GM12875 (cell line): ENCODE measurements around the gene BRSK1.

Experiments used
- H3K4me3 ChIP-seq: one replicate; pipeline ENCODE4 v1.5.1; 2011; ENCODE audit warnings: low read depth, low read length, control low read depth
- TF ChIP-seq, protein P1 (sequence below): IDR thresholded peaks from 2 replicates; pipeline ENCODE4 v1.5.1; 2011; ENCODE audit warnings: low read depth, mild to moderate bottlenecking, control low read depth, inconsistent platforms, low read length, moderate library complexity, borderline replicate concordance; ENCODE audit not compliant: insufficient read depth

Gene BRSK1

DNA sequence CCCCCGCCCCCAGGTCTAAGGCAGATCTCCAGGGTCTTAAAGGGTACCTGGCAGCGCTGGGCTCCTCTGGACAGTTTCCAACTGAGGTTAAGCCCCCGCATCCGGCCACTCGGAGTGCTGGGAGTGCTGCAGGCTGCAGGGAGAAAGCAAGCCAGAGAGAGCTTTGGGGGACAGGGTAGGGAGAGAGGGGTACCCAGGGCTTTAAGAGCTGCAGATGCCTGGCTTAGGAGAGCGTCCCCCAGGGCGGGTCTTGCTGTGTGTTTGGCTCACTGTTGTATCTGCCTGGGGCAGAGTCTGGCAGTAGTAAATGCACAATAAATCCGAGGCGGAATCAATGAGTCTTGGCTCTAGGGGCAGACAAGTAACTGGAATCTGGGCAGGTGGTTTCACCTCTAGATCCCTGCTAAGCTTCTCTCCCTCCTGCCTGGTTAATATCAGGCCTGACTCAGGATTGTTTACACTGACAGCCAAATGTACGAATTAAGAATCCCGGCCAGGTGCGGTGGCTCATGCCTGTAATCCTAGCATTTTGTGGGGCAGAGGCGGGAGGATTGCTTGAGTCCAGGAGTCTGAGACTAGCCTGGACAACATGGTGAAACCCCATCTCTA is 71.5 kb downstream of the BRSK1 start:
- TF ChIP-seq, protein P1, sequence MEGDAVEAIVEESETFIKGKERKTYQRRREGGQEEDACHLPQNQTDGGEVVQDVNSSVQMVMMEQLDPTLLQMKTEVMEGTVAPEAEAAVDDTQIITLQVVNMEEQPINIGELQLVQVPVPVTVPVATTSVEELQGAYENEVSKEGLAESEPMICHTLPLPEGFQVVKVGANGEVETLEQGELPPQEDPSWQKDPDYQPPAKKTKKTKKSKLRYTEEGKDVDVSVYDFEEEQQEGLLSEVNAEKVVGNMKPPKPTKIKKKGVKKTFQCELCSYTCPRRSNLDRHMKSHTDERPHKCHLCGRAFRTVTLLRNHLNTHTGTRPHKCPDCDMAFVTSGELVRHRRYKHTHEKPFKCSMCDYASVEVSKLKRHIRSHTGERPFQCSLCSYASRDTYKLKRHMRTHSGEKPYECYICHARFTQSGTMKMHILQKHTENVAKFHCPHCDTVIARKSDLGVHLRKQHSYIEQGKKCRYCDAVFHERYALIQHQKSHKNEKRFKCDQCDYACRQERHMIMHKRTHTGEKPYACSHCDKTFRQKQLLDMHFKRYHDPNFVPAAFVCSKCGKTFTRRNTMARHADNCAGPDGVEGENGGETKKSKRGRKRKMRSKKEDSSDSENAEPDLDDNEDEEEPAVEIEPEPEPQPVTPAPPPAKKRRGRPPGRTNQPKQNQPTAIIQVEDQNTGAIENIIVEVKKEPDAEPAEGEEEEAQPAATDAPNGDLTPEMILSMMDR = no peak
- H3K4me3 ChIP-seq = no peak overlapping the region

DNA sequence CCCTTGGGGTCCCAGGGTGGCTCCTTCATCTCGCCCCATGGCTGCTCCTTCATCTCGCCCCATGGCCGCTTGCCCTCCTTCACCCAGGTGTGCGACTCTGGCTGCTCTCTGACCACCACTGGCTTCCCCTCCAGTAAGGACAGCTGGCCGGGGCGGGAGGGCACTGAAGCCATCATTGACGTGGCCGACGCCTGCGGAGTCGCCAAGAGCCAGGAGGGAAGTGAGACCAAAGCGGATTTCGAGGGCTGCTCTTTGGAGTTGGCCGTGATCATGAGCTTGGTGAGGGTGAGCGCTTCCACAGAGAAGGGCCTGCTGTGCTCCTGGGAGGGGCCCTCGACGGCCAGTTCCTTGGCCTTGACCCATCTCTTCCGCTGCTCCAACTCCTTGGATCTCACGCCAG is 74.7 kb downstream of the BRSK1 start:
- H3K4me3 ChIP-seq = no peak overlapping the region
- TF ChIP-seq, protein P1 = no peak

DNA sequence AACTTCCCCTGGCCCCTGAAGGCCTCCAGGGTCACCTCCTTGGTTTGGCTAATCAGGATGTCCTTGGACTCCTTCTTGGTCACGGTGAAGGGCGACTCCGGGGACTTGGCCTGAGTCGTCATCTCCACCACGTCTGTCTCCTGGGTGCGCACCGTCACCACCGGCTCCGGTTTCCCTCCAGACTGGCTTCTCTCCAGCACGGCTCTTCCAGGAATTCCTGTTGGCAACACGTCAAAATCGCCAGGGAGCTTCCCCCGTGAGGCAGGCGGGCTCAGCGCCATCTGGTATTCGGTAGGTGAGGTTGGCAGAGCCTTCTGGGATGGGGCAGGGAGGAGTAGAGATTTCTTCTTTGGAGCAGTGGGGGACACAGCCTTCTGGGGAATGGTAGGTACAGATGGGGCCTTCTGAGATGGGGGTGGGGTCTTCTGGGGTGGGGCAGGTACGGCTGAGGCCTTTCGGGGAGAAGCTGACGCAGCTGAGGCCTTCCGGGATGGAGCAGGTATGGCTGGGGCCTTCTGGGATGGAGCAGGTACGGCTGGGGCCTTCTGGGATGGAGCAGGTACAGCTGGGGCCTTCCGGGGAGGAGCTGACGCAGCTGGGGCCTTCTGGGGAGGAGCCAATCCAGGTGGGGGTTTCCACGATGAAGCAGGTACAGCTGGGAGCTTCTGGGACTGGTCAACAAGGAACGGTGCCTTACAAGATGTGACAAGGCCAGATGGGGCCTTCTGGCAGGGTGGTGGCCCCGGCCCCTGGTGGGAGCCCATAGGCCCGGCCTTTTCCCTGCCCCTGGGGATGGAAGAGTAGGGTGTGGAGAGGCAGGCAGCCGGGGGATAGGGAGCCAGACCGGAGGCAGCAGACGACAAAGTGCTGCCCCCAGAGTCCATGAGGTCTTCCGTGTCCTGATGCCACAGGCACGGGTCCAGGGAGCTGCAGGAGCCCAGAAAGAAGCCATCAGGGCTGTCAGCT is 75.4 kb downstream of the BRSK1 start:
- TF ChIP-seq, protein P1 = no peak
- H3K4me3 ChIP-seq = no peak overlapping the region

DNA sequence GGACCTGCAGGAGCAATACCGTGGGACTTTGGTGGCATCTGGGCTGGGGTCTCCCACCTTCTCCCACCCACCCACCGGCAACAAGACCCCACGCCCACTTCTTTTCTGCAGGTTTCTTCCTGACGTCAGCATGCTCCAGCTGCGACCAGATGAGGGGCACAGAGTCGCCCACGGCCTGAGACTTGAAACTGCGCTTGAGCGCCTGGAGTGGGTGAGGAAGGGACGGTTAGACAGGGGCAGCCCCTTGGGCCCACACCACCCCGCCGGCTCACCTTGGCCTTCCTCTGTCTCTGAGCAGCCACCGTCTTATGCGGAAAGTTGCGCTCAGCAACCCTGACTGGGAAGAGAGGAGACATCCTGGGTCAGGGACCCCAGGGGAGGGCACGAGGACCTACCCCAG is 77.1 kb downstream of the BRSK1 start:
- TF ChIP-seq, protein P1 = no peak
- H3K4me3 ChIP-seq = no peak overlapping the region
